HG03575 (cell line): Measurements from ENCODE around the gene PRDM10.
A peak's percentile ranks its signal among the peaks of the same experiment; 100 is the strongest.
"Not testable (repeated sequence)": the region's sequence is repeated elsewhere in the genome, so short reads cannot be mapped to it uniquely, and the experiment has no call there.

ENCODE experiments used
- ATAC-seq: cut with Tn5 transposase; IDR thresholded peaks from one replicate; pipeline ENCODE4 v1.9.1; 2021; ENCODE audit not compliant: unreplicated experiment, insufficient number of reproducible peaks, low FRiP score; ENCODE audit errors: extremely low read depth

The PRDM10 gene

GRCh38 chr11:130002352-130002845 is at the start of gene PRDM10:
PRDM10 (minus strand) TSS chr11:130002835; CDS start chr11:129960964, 41,871 bp downstream.
- ATAC-seq, result peak; percentile 17

GRCh38 chr11:130051082-130051481 is 48.4 kb upstream of the PRDM10 start:
- no peak for ATAC-seq

- ATAC-seq, result no peak
Measured at GRCh38 chr11:130050257-130050656, 47.6 kb upstream of the PRDM10 start.

GRCh38 chr11:130049328-130049771 is 46.7 kb upstream of the PRDM10 start:
- no peak for ATAC-seq

- no peak for ATAC-seq
Measured at GRCh38 chr11:130047141-130047540, 44.5 kb upstream of the PRDM10 start.

GRCh38 chr11:130043575-130043974 is 40.9 kb upstream of the PRDM10 start:
- ATAC-seq, result no peak

- ATAC-seq, result no peak
Measured at GRCh38 chr11:130042093-130042591, 39.5 kb upstream of the PRDM10 start.

GRCh38 chr11:130040281-130040940 is 37.8 kb upstream of the PRDM10 start:
- ATAC-seq, result no peak

- ATAC-seq, result no peak
Measured at GRCh38 chr11:130037881-130038585, 35.4 kb upstream of the PRDM10 start.

GRCh38 chr11:130037058-130037457 is 34.4 kb upstream of the PRDM10 start:
- no peak for ATAC-seq

GRCh38 chr11:130034236-130034635 is 31.6 kb upstream of the PRDM10 start:
- no peak for ATAC-seq

GRCh38 chr11:130032931-130033330 is 30.3 kb upstream of the PRDM10 start:
- ATAC-seq, result no peak

- ATAC-seq, result no peak
Measured at GRCh38 chr11:130031945-130032344, 29.3 kb upstream of the PRDM10 start.

GRCh38 chr11:130031056-130031455 is 28.4 kb upstream of the PRDM10 start:
- ATAC-seq, result no peak

- ATAC-seq, result no peak
Measured at GRCh38 chr11:130029137-130029536, 26.5 kb upstream of the PRDM10 start.

- no peak for ATAC-seq
Measured at GRCh38 chr11:130025371-130025770, 22.7 kb upstream of the PRDM10 start.

- ATAC-seq, result no peak
Measured at GRCh38 chr11:130024361-130024760, 21.7 kb upstream of the PRDM10 start.

GRCh38 chr11:130023204-130023603 is 20.6 kb upstream of the PRDM10 start:
- ATAC-seq, result peak; percentile 94

GRCh38 chr11:130022799-130023198 is 20.2 kb upstream of the PRDM10 start:
- ATAC-seq, result no peak

- not testable (repeated sequence) for ATAC-seq
Measured at GRCh38 chr11:130021606-130022005, 19.0 kb upstream of the PRDM10 start.
